CD4-positive, alpha-beta T cell treated with Interferon alpha-2 for 1 hour (primary cell): ENCODE measurements around the gene PRPF40A.
A peak's percentile ranks its signal among the peaks of the same experiment; 100 is the strongest.

Experiments used
- DNase-seq, 2 donors: peaks; one replicate each; pipeline ENCODE4 v3.0.0-alpha.2; 2020 to 2022

The PRPF40A gene

DNA sequence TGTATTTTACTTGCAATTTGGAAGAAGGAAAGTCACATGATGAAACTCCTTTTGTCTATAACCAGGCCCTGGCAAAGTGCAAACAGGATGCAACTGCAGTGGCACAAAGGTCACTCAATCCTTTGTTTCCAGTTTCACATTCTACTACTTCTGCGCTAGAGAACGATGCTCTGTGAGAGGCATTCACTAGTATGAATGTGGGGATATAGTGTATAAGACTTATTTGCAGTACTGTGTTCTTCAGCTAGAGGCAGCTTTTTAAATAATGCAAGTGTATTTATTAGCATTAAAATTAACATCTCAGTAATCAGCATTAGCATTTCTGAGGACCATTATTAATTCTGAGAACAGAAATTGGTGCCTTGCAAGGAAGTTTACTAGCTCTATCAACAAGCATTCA is 68.9 kb downstream of the PRPF40A start:
- no peak for DNase-seq

GRCh38 chr2:152647552-152647951 is 69.7 kb downstream of the PRPF40A start:
- no peak for DNase-seq

GRCh38 chr2:152646775-152647174 is 70.5 kb downstream of the PRPF40A start:
- DNase-seq = no peak

DNA sequence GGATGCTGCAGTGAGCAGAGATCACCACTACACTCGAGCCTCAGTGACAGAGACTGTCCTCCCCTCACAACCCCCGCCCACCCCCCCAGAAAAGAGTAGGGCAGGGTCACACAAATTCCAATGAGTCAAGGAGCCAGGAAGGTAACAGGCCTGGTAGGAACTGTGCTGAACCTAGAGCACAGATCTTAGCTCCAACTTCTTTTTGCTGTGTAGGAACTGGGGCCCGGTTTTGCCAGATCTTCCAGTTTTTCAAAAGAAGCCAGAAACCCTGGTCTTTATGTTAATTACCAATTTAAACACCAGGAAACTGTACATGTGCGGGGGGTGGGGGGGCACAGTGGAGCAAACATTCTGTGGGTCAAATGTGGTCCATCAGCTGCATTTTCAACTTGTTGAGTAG is 71.0 kb downstream of the PRPF40A start:
- no peak for DNase-seq

DNA sequence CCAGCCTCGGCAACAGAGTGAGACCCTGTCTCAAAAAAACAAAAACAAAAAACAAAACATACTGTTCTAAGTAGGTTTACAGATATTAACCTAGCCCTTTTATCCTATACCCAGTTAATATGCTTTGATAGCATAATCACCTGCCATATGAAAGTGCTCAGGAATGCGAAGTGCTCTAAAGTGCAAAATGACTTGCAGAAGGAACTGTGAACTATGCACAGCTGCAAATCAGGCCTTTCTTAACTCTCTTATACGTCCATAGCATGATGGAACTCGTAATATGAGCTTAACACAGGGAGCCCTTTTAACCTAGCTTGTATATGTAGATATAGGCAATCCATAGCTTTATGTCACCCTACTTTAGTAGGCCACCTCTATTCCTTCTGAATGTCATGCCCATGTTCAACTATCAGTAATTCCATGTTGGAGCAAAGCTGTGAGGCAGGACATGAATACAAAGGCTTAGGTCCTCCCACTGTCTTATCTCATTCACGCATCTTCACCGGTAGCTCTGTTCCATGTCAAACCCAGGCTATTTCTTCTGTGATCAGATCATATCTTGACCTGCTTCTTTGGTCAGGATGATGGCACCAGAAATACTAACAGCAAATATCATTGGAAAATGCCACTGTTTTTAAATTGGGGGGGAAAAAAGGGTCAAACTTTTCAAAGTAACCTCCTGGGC is 72.9 kb downstream of the PRPF40A start:
- DNase-seq = no peak

- no peak for DNase-seq
Measured at GRCh38 chr2:152638590-152638989, 78.7 kb downstream of the PRPF40A start.

GRCh38 chr2:152638056-152638455 is 79.2 kb downstream of the PRPF40A start:
- DNase-seq = no peak

GRCh38 chr2:152637251-152637650 is 80.0 kb downstream of the PRPF40A start:
- DNase-seq = no peak

- DNase-seq = peak; percentile 52 to 71
Measured at GRCh38 chr2:152635635-152636298, 81.5 kb downstream of the PRPF40A start.

DNA sequence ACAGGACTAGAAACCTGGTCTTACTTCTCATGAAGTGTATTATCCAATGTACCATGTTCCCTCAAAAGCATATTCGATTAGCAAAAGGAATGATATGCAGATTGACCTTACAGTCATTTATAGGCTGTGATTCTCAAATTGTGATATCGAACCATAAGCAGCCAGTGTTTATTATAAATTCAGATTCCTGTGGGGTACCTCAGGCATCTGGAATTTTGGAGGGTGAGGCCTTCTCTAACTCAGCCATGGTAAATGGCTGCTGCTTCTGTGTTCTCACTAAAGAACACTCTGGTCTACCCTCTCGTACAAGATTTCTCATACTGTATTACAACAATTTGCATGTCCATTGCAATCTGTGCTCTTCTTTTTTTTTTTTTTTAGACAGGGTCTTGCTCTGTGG is 84.5 kb downstream of the PRPF40A start:
- DNase-seq = no peak

- no peak for DNase-seq
Measured at GRCh38 chr2:152630466-152630865, 86.8 kb downstream of the PRPF40A start.

DNA sequence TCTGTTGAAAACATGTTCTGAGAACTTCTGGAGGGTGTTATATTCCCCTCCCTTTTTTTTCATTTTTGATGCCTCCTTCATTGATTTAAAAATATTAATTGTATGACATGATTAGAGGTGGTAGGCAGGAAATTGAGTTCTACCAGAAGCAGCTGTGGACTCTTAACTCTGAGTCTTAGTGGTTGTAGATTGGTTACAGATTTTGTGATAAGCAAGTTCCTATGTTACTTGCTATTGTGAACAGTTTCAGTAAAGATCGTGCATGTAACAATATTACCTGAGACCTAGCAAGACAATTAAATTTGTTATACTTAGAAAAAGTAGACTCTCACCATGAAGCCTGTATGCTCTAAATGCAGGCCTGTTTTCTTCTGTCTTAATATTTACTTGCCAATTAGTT is 88.1 kb downstream of the PRPF40A start:
- DNase-seq = no peak

DNA sequence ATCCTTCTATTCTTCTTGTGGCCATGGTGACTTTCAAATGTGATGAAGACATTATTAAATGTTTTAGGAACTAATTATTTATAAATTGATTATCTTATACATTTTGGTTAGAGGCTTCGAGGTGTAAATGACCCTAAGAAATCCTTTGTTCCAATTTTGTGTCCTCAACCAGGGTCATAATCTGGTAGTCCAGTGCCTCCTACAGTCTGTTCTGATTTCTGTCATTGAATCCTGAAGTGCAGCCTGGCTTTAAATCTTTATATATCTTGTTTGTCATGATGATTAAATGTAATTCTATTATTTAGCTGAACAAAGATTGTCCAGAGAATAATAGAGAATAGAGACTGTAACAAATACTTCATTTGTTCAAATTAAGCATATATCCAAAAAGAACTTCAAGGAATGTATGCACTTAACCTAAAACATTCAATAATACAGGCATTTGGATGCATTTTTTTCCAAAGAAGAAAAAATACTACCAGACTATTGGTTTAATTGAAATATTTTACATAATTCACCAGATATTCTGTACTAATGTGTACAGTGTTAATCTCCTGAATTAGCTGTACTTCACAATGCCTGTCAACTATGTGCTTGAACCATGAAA is 89.8 kb downstream of the PRPF40A start:
- DNase-seq = no peak

DNA sequence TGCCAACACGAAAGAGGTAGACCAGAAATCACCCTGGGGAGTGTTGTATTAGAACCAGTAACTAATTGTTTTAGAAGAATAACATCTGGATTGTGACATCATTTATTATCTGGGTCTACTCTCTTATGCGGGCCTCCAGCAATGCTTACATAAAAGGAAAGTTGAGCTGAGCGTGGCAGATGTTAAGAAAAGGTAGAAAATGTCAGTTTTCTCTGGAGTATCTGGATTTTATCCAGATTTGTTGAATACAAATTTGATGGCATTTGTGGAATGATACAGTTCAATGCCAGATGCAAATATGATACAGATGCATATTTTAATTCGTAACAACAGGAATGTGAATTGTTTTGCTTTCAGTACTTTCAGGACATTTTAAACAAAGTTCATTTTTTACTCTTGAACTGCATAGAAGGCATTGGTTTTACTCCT is 90.3 kb downstream of the PRPF40A start:
- DNase-seq = no peak

DNA sequence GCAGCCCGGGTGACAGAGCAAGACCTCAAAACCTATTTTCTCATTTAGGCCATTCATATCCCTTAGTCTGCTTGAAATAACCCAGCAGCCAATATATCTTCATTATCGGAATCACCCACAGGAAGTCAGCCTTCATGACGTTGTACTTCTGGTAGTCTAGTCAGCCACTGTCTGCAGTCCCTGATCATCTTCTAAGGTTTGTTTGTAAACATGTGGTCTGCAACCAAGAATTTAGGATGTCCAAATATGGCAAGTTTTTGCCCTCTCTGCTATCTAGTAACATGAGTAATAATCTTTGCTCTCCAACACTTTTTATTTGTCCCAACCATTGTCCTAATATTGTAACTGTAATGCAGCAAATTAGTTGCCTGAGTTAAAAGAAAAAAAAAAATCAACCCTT is 92.5 kb downstream of the PRPF40A start:
- DNase-seq = no peak

DNA sequence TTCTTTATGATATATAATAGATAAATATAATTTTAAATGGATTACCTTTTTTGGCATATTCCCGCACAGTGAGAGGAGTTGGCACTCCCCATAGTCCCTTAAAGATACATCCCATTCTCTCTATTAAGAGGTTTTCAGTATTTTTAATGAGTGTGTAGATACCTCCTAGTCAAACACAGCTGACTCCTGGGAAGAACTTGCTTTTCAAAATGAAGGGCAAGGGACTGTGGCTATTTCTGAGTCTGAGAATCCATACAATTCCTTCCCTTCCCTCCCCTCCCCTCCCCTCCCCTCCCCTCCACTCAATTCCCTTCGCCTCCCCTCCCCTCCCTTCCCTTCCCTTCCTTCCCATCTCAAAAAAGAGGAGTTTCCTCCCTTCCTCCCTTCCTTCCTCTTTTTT is 93.5 kb downstream of the PRPF40A start:
- DNase-seq = no peak

GRCh38 chr2:152623076-152623740 is 94.1 kb downstream of the PRPF40A start:
- DNase-seq = no peak

- no peak for DNase-seq
Measured at GRCh38 chr2:152622219-152622618, 95.0 kb downstream of the PRPF40A start.

- no peak for DNase-seq
Measured at GRCh38 chr2:152620985-152621384, 96.3 kb downstream of the PRPF40A start.

DNA sequence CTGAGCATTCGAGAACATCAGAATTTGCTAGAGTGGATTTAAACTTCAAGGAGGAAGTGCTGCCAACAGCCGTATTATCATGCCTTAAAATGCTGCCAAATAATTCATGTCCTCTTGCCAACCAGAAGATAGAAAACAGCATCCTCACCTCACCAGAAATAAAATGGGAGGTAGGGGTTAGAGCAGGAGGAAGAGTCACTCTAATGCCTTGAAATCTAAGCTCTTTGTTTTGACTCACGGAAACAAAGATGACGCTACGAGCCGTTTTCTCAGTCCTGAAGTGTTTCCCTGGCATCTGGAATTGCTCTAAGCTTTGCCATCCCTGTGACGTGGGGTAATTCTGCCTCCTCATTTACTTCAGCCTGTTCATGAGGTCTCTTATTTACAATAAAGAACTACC is 97.1 kb downstream of the PRPF40A start:
- DNase-seq = no peak

GRCh38 chr2:152618193-152618564 is 99.1 kb downstream of the PRPF40A start:
- no peak for DNase-seq

DNA sequence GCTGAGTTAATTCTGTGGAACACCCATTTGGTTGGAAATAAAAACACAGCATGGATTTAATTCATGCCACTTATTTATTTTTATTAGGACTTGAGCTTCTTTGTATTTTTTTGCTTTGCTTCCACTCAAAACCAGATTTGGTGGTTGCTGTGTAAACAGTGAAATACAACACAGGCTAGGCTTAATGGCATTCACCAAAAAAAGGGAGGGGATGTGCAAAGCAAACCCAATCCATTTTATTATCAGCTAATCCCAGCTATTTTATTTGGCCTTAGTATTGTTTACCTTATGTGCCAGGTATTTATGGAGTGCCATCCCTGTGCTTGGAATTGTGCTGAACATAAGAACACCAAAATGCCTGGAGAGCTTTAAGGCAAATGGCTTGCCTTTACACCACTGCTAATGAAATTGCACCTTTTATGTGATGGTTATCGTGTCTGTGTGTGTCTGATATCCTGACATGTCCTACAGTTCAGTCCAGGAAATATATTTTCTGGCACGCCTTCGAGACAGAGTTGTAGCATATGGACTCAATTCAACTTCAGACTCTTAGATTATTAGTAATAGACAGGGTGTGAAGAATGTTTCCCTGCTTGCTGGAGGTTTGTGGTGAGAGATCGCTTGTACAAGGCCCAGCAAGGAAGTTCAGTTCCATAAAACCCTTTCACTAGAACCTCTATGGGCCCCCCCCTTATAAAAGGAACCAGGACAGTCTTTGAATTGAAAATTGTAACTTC is 99.6 kb downstream of the PRPF40A start:
- DNase-seq = no peak

GRCh38 chr2:152615177-152615576 is 102.1 kb downstream of the PRPF40A start:
- DNase-seq = no peak
